ENCODE data around the gene ADPRHL1.

DNA sequence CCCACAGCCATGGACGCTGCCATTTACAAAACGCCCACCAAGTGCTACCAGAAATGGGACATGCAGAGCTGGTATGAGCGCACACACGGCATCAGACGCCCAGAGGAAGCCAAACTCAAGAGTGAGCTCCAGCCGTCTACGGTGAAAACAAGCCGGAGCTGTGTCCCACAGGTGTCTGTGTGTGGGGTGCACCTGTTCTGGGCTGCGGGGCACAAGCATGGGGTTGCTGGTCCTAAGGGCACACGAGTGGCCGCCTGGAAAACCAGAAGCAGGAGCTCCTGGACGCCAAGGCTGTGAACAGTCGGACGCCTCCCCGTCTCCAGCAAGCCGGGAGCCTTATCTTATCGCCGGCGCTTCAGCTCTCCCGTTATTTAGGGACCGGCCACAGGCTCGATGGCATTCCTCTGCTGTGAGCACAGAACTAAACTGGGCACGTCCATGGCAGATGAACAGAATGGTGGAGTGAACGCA, 1.3 kb downstream of the ADPRHL1 start:
- TF ChIP-seq POLR2A (IDR thresholded peaks at IDR 0.05) (no peak), POLR2AphosphoS5 (IDR thresholded peaks at IDR 0.05) (no peak)
- TF ChIP-seq, protein P1, sequence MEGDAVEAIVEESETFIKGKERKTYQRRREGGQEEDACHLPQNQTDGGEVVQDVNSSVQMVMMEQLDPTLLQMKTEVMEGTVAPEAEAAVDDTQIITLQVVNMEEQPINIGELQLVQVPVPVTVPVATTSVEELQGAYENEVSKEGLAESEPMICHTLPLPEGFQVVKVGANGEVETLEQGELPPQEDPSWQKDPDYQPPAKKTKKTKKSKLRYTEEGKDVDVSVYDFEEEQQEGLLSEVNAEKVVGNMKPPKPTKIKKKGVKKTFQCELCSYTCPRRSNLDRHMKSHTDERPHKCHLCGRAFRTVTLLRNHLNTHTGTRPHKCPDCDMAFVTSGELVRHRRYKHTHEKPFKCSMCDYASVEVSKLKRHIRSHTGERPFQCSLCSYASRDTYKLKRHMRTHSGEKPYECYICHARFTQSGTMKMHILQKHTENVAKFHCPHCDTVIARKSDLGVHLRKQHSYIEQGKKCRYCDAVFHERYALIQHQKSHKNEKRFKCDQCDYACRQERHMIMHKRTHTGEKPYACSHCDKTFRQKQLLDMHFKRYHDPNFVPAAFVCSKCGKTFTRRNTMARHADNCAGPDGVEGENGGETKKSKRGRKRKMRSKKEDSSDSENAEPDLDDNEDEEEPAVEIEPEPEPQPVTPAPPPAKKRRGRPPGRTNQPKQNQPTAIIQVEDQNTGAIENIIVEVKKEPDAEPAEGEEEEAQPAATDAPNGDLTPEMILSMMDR (IDR thresholded peaks at IDR 0.05) = no peak

Measured in sigmoid colon (tissue), 4 donors.